ENCODE results near the gene KREMEN1. TPM values are rescaled to one million over a fixed set of nuclear protein-coding genes. Genes with fewer than 3 reads are reported as not detected.
A peak's percentile ranks its signal among the peaks of the same experiment; 100 is the strongest.

Gene KREMEN1
- total RNA-seq, 1 donor from 2014 or later = 23.3 TPM

GRCh38 chr22:29205594-29206371 is 132.9 kb downstream of the KREMEN1 start, which contains the start of gene EMID1:
EMID1 (plus strand) TSS chr22:29205896; CDS start chr22:29206039, 143 bp downstream.
- peak; percentile 49 for ATAC-seq

DNA sequence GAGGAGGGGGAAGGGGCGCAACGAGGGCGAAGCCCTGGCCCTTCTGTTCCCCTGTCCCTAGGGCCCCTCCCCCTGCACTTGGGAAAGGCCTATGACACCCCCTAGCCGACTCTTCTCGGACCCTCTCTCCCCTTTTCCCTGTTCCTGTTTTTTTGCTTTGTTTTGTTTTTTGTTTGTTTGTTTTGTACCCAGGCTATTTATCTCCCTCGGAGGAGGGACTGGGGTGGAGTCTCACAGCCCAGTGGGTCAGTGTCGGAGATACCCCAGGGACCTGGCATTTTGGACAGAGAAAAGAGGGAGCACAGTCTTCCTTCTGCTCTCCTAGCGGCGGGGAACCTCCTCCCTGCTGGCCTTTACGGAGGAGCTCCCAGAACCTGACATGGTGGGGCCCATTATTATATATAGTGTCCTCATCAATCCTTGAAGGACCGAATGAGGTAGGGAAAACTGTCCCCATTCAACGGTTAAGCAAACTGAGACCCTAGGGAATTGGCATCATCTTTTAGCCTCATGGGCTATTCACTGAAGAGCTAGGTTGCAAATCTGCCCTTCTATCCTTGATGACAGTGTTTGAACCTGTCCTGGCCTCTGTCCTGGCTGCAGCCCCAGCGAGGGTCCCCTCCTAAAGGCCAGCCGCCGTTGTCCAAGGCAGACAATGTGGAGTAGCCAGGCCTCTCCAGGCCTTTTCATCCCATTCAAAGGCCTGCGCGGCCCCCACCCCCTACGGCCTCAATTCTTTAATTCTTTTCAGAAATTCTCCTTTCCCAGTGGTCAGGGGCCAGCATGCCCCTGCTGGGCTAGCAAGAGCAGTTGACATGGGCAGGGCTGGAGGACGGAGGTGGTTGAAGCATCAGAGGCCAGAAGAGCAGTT is 133.8 kb downstream of the KREMEN1 start:
- Histone ChIP-seq H3K4me1 (peaks cover 27% of the 10 kb centered on the region), H3K27me3 (no peaks in the 10 kb centered on the region), H3K27ac (peak overlapping the region; percentile 36), H3K36me3 (no peaks in the 10 kb centered on the region), H3K4me3 (peak overlapping the region; percentile 63), H3K9me3 (no peaks in the 10 kb centered on the region)
- ATAC-seq (no peak), DNase-seq (no peak)
- TF ChIP-seq, protein P1, sequence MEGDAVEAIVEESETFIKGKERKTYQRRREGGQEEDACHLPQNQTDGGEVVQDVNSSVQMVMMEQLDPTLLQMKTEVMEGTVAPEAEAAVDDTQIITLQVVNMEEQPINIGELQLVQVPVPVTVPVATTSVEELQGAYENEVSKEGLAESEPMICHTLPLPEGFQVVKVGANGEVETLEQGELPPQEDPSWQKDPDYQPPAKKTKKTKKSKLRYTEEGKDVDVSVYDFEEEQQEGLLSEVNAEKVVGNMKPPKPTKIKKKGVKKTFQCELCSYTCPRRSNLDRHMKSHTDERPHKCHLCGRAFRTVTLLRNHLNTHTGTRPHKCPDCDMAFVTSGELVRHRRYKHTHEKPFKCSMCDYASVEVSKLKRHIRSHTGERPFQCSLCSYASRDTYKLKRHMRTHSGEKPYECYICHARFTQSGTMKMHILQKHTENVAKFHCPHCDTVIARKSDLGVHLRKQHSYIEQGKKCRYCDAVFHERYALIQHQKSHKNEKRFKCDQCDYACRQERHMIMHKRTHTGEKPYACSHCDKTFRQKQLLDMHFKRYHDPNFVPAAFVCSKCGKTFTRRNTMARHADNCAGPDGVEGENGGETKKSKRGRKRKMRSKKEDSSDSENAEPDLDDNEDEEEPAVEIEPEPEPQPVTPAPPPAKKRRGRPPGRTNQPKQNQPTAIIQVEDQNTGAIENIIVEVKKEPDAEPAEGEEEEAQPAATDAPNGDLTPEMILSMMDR (IDR thresholded peaks at IDR 0.05) = no peak
- intact Hi-C loops (cut with DNase I) = no loop called here

More at GRCh38 chr22:29205594-29206371, 132.9 kb downstream of the KREMEN1 start, which contains the start of gene EMID1:
- no peaks in the 10 kb centered on the region for H3K27me3 ChIP-seq
- H3K4me1 ChIP-seq = peaks cover 27% of the 10 kb centered on the region
- no peaks in the 10 kb centered on the region for H3K36me3 ChIP-seq
- DNase-seq = peak; percentile 75
- H3K27ac ChIP-seq = peak within 1 kb of the TSS; percentile 61
- no peaks in the 10 kb centered on the region for H3K9me3 ChIP-seq
- intact Hi-C loops (cut with DNase I) = no loop called here
- TF ChIP-seq, protein P1 (IDR thresholded peaks at IDR 0.05) = peak; percentile 14
- peak within 1 kb of the TSS; percentile 63 for H3K4me3 ChIP-seq

DNA sequence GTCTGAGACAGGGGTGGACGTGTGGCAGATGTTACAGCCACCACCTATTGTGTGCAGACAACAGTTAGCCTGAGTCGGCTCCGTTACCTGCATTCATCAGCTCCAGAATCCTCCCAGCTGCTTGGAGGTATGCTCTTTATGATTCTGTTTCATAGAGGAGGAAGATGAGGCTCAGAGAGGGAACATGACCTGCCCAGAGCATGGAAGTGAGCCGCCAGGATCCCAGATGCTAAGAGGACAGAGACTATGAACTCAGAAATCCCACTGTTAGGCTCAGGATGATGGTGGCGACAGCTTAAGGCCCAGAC is 134.4 kb downstream of the KREMEN1 start:
- H3K4me1 ChIP-seq = peaks cover 21% of the 10 kb centered on the region
- intact Hi-C loops (cut with DNase I) = no loop called here
- peak overlapping the region; percentile 63 for H3K4me3 ChIP-seq
- no peaks in the 10 kb centered on the region for H3K9me3 ChIP-seq
- no peaks in the 10 kb centered on the region for H3K36me3 ChIP-seq
- ATAC-seq (no peak), DNase-seq (no peak)
- no peak overlapping the region for H3K27ac ChIP-seq
- TF ChIP-seq, protein P1 (IDR thresholded peaks at IDR 0.05) = no peak
- no peaks in the 10 kb centered on the region for H3K27me3 ChIP-seq

- Histone ChIP-seq H3K36me3 (no peaks in the 10 kb centered on the region), H3K4me3 (no peak overlapping the region), H3K9me3 (no peaks in the 10 kb centered on the region), H3K4me1 (peaks cover 16% of the 10 kb centered on the region), H3K27ac (no peak overlapping the region), H3K27me3 (no peaks in the 10 kb centered on the region)
- intact Hi-C loops (cut with DNase I) = no loop called here
- no peak for ATAC-seq
- TF ChIP-seq, protein P1 (IDR thresholded peaks at IDR 0.05) = no peak
- DNase-seq = no peak
Observed at GRCh38 chr22:29207562-29208501, 135.0 kb downstream of the KREMEN1 start.

DNA sequence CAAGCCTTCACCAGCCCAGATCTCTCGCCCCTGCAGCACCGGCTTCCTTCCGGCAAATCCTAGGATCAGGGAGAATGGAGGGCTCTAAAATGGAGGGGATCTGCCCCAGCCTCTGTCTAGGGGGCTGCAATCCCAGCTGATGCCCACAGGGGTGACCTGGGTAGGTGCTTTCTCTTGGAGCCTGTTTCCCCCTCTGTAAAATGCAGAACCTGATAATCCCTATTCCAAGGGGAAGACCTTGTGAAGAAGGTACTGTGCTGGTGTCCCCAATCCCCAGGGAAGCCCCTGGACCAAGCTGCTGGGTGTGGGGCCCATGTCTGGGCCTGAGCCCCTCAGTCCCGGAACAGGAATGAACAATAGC is 135.6 kb downstream of the KREMEN1 start:
- H3K4me1 ChIP-seq = peaks cover 12% of the 10 kb centered on the region
- H3K27me3 ChIP-seq = no peaks in the 10 kb centered on the region
- intact Hi-C loops (cut with DNase I) = no loop called here
- no peaks in the 10 kb centered on the region for H3K9me3 ChIP-seq
- DNase-seq (no peak), ATAC-seq (no peak)
- H3K4me3 ChIP-seq = no peak overlapping the region
- TF ChIP-seq, protein P1 (IDR thresholded peaks at IDR 0.05) = no peak
- no peak overlapping the region for H3K27ac ChIP-seq
- H3K36me3 ChIP-seq = no peaks in the 10 kb centered on the region

All from upper lobe of right lung (tissue), 1 donor.